GM21390 (cell line): ENCODE data around the gene MYCBP.
"Not testable (repeated sequence)": the region's sequence is repeated elsewhere in the genome, so short reads cannot be mapped to it uniquely, and the experiment has no call there.

Source experiments
- ATAC-seq: cut with Tn5 transposase; IDR thresholded peaks from one replicate; pipeline ENCODE4 v1.9.1; 2021; ENCODE audit not compliant: unreplicated experiment

Gene MYCBP

GRCh38 chr1:38870996-38871395 is 2.2 kb downstream of the MYCBP start:
- ATAC-seq = no peak

- ATAC-seq = no peak
These were observed 5.9 kb downstream of the MYCBP start for GRCh38 chr1:38867208-38867607.

- ATAC-seq = no peak
These were observed 7.9 kb downstream of the MYCBP start for GRCh38 chr1:38865112-38865715.

- ATAC-seq = no peak
These were observed 12.7 kb downstream of the MYCBP start for GRCh38 chr1:38860454-38860795.

- ATAC-seq = peak; percentile 89
These were observed 13.3 kb downstream of the MYCBP start, which contains the start of gene RRAGC for GRCh38 chr1:38859561-38860453. Gene RRAGC, minus strand, starts transcription at chr1:38859772. Its CDS starts 126 bp downstream, at chr1:38859646.

- peak; percentile 39 for ATAC-seq
These were observed 14.2 kb downstream of the MYCBP start for GRCh38 chr1:38858833-38859560.

- ATAC-seq = no peak
These were observed 20.4 kb downstream of the MYCBP start for GRCh38 chr1:38852780-38853179.

GRCh38 chr1:38848071-38848470 is 25.1 kb downstream of the MYCBP start:
- no peak for ATAC-seq

- ATAC-seq = no peak
These were observed 26.9 kb downstream of the MYCBP start for GRCh38 chr1:38846210-38846609.

GRCh38 chr1:38845088-38845487 is 28.1 kb downstream of the MYCBP start:
- not testable (repeated sequence) for ATAC-seq

GRCh38 chr1:38840281-38840680 is 32.9 kb downstream of the MYCBP start:
- ATAC-seq = no peak

- no peak for ATAC-seq
These were observed 33.8 kb downstream of the MYCBP start for GRCh38 chr1:38839363-38839762.

GRCh38 chr1:38836316-38836715 is 36.8 kb downstream of the MYCBP start:
- ATAC-seq = not testable (repeated sequence)

- ATAC-seq = peak; percentile 54
These were observed 38.0 kb downstream of the MYCBP start for GRCh38 chr1:38834937-38835827.

- no peak for ATAC-seq
These were observed 38.8 kb downstream of the MYCBP start for GRCh38 chr1:38834221-38834782.

- no peak for ATAC-seq
These were observed 40.0 kb downstream of the MYCBP start for GRCh38 chr1:38833146-38833545.

- ATAC-seq = no peak
These were observed 40.8 kb downstream of the MYCBP start for GRCh38 chr1:38832370-38832734.

- no peak for ATAC-seq
These were observed 41.3 kb downstream of the MYCBP start for GRCh38 chr1:38831731-38832369.

GRCh38 chr1:38829368-38829767 is 43.8 kb downstream of the MYCBP start:
- ATAC-seq = no peak

GRCh38 chr1:38827318-38827717 is 45.8 kb downstream of the MYCBP start:
- no peak for ATAC-seq
